Measurements from ENCODE around the gene ZNF594.
"Not testable (repeated sequence)": the region's sequence is repeated elsewhere in the genome, so short reads cannot be mapped to it uniquely, and the experiment has no call there.

Gene ZNF594

DNA sequence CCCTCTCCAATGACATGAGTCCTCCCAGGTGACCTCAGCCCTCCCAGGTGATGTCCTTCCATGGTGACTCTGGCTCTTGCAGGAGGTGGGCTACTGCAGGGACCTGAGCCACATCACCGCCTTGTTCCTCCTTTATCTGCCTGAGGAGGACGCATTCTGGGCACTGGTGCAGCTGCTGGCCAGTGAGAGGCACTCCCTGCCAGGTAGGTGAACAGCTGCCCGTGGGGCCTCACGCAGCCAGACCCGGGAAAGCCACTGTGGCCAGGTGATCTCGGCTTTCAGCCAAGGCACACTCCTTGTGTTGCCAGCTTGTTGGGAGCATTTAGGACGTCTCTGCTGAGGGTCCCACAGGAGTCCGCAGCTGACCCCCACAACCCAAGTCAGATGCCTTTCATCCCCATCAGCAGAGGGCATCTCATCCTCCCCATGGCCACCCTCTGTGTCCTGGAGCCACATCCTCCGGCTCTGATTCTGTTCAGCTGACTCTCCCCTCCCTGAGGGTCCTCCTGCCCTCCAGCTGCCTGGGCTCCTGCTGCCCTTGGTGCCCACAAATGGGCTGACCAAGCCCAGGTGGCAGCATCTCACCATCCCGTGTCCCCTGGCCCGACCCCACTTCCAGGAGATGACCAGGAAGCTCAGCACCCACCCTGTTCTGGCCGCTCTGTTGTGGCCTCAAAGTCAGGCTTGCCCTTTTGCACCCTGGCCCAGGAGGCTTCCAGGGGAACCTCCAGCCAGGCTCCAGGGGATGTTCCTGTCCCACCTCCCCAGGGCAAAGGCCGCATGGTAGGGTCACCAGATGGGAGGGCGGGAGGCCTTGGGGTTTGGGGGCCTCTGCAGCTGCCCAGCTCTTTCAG, 55.7 kb downstream of the ZNF594 start:
- no peak for DNase-seq

DNA sequence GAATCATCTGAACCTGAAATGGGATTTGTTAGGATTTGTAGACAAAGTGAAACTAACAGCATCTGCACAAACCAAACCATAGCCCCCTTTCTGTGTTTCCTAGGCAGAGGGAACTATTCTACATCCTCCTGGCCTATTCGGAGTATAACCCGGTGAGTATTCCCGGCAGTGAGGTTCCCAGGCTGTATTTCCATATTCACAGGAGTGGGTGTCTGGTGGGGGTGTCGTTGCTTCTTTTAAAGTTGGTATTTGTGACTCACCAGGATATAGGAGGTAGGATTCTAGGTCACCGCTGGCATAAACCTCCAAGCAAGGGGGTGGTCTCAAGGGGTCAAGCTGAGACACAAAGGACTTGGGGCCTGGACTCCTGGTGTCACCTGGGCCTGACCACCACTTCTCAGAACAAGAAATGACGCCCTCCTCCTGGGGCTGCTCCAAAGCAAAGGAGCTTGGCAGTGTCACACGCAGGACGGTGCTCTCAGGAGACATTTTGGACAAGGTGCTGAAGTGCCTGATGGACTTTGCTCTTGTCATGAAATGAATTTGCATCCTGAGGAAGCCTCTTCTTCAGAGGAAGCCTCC, 56.4 kb downstream of the ZNF594 start:
- not testable (repeated sequence) for DNase-seq

DNA sequence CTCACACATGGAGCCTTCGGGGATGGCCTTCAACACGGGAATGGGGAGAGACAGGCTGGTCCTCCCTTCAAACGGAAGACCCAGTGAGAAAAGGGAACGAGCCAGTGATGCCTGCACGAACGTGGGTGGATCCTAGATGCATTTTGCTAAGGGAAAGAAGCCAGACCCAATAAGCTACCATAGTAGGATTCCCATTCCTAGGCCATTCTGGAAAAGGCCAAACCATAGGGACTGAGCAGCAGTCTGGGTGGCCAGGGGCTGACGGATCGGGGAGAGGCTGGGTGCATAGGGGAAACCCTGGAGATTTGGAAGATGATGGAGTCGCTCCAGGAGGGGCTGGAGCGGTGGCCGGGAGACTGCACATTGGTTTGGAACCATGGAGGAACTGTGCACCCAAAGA, 57.1 kb downstream of the ZNF594 start:
- DNase-seq = not testable (repeated sequence)

DNA sequence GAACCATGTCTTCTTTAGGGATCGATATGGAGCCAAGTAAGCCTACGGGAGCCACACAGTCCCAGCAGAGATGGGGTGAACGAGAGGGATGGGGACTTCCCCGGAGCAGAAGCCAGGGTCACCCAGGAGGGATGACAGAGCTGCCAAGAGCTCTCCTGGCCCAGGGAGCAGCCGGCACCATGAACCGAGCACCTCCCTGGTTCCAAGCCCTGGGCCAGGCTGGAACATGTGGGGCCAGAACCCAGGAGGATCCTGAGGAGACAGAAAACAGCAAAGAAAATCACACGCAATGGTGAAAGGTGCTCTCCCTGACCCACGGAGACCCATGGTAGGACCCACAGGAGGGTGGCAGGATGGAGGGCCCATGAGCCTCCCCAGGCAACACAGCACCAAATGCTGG, 57.7 kb downstream of the ZNF594 start:
- DNase-seq = not testable (repeated sequence)

- no peak for DNase-seq
Observed at GRCh38 chr17:5133311-5133710, 58.4 kb downstream of the ZNF594 start.

- DNase-seq = not testable (repeated sequence)
Observed at GRCh38 chr17:5132503-5133225, 59.0 kb downstream of the ZNF594 start.

DNA sequence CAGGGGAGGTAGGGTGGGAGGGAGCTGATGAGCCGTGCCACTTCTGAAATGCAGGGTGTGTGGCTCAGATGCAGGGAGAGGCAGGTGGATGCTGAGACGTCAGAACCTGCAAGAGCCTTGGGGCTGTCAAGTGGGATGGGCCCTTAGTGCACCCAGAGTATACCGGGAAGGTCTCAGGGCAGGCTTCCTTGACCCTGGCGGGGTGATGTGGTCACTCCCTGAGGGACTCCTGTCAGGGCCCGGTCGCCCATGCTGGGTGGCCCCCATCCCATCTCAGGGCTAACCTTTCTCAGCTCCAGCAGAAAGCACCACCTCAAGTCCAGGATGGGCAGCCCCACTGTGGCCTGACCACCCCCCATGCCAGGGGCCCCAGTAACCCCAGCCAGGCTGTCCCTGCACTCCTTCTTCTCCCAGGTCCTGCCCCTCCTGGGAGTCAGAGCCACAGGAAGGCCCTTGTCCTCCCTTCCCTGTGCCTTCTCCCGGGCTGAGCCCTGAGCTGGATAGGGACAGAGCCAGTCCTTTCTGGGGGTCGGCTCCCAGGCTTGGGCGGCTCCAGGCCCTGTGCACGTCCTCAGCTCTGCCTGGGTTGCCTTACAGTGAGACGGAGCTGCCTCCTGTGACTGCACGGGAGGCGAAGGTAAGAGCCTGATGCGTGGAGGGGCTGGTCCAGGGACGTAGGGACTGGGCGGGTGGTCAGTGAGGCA, 59.7 kb downstream of the ZNF594 start:
- not testable (repeated sequence) for DNase-seq

DNA sequence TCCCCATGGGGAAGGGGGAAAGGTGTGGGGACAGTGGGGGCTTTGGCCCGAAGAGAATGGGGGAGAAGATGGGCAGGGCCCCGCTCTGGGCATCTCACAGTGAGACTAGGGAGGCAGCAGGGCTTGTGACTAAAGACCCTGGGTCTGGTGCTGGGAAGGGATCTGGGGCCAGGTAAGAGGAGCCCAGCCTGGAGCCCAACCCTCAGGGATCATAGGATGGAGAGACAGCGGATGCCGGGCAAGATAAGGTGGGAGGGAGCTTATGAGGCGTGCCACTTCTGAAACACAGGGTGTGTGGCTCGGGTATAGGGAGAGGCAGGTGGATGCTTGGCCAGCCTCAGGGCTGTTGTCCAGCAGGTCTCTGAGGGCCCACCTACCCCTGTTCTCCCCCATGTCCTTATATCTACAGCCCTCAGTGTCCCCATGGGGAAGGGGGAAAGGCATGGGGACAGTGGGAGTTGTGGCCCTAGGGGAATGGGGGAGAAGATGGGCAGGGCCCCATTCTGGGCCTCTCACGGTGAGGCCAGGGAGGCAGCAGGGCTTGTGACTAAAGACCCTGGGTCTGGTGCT, 60.4 kb downstream of the ZNF594 start:
- no peak for DNase-seq

DNA sequence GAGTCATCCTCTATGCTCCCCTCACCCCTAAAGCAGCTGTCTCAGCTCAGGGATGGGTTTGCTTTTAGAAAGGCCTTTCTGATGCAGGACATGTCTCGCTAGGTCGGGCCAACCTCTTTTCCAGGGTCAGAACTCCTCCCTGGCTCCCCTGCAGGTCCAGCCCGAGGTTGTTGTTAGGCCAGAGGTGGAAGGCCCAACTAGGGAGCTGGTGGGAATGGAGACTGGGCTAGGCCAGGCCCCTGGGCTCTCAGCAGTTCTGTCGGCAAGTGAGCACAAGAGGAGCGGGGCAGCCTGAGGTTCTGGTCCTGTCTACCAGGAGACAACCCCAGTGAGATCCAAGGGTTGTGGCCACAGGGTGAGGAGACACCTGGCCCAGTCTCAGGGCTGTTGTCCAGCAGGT, 61.0 kb downstream of the ZNF594 start:
- DNase-seq = not testable (repeated sequence)

DNA sequence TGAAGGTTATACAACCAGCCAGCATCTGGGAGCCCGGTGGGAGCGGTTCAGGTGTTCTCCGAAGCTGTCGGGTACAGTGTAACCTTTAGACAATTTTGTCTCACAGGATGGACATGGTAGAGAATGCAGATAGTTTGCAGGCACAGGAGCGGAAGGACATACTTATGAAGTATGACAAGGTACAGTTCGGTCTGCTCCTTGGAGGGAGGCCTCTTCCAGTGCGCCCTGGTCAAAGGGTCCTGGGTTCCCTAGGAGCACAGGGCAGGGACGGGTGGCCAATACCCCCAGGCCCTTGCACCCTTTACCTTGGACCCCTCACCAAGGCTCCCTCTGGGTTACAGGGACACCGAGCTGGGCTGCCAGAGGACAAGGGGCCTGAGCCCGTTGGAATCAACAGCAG, 61.4 kb downstream of the ZNF594 start:
- not testable (repeated sequence) for DNase-seq

DNA sequence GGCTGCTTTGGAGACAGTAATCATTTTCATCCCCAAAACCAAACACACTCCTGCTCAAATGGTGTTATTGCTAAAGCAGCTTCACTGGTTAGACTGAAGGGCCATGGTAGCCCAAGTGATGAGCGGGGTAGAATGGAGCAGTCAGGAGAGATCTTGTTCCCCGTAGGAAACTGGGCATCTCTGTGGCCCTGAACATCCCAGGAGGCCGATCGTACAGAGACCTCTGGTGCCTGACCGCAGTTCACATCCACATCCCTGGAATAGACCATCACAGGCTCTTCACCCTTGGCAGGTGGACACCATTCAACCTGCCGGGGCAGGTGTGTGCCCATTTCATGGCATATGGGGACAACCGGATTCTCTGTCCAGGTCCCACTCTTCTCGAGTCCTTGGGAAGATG, 61.9 kb downstream of the ZNF594 start:
- not testable (repeated sequence) for DNase-seq
